Esophagus (tissue), 2 donors: ENCODE measurements around the gene AGAP9. TPM values are rescaled to one million over a fixed set of nuclear protein-coding genes. Genes with fewer than 3 reads are reported as not detected.
A peak's percentile ranks its signal among the peaks of the same experiment; 100 is the strongest.
"Not testable (repeated sequence)": the region's sequence is repeated elsewhere in the genome, so short reads cannot be mapped to it uniquely, and the experiment has no call there.

Experiments
- H3K27ac ChIP-seq, 2 donors: one replicate each; pipeline ENCODE4 v1.5.1; 2013; ENCODE audit warnings: low read depth in 2 of 2, mild to moderate bottlenecking in 2 of 2, inconsistent platforms in 1 of 2, low read length in 1 of 2, moderate library complexity in 1 of 2
- H3K27me3 ChIP-seq, 2 donors: one replicate each; pipeline ENCODE4 v1.6.1; 2013; ENCODE audit warnings: low read length in 2 of 2, control low read depth in 1 of 2, mild to moderate bottlenecking in 1 of 2; ENCODE audit not compliant: insufficient read depth in 2 of 2, control insufficient read depth in 1 of 2
- H3K36me3 ChIP-seq, 2 donors: one replicate each; pipeline ENCODE4 v1.6.1; 2013; ENCODE audit warnings: low read length in 1 of 2; ENCODE audit not compliant: control insufficient read depth in 2 of 2, insufficient read depth in 2 of 2
- H3K4me1 ChIP-seq, 2 donors: one replicate each; pipeline ENCODE4 v1.6.1; 2013; ENCODE audit warnings: low read length in 1 of 2; ENCODE audit not compliant: control insufficient read depth in 2 of 2, insufficient read depth in 2 of 2
- H3K4me3 ChIP-seq, 2 donors: one replicate each; pipeline ENCODE4 v1.5.1; 2013; ENCODE audit warnings: low read length in 2 of 2, mild to moderate bottlenecking in 2 of 2, low read depth in 1 of 2, moderate library complexity in 1 of 2
- H3K9me3 ChIP-seq, 2 donors: one replicate each; pipeline ENCODE4 v1.6.1; 2013; ENCODE audit warnings: mild to moderate bottlenecking in 2 of 2, low read depth in 1 of 2, low read length in 1 of 2, moderate library complexity in 1 of 2; ENCODE audit not compliant: control insufficient read depth in 2 of 2, insufficient read depth in 1 of 2
- WGBS, 2 donors: extraction: QIAGEN DNeasy Blood & Tissue Kit; methylation state at CpG; one replicate each; pipeline ENCODE4 v1.1.7; 2013; 5-methylcytosine and 5-hydroxymethylcytosine counted together
- polyA plus RNA-seq, 2 donors: library from polyadenylated mRNA; stranded (reverse); fragments of 200-250 nt; gene quantifications; one replicate each; pipeline ENCODE4 v1.2.3, GENCODE V29; 2013
- donor health status: healthy with polysubstance abuse.
- donor health status: Bipolar disorder and iron deficiency.

The AGAP9 gene
- polyA plus RNA-seq, 2 donors, result 3.7 to 19.8 TPM

DNA sequence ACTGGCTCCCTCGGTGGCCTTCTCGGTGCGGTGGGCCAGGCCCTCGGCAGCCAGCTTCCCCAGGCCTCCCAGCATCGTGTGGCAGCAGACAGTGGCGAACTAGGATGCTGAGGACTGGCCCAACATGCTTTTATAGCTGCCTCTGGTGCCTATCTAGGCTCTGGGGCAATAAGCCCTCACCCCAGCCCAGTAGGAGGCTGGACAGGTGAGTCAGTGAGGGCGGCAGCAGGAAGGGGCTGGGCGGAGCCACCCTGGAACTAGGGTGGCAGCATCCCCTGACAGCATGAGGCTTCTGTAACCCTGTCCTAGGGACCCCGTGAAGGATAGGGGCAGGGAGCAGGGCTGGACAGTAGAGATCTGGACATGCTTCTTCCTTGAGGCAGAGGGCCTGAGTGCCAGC lies 31.8 kb downstream of the AGAP9 start, which contains the start of gene FAM25G:
Gene FAM25G (minus strand): TSS at position 101 of the 400 bp plus-strand sequence. CDS start 26 bp downstream, at position 75.
- H3K4me3 ChIP-seq, H3K4me1 ChIP-seq, H3K9me3 ChIP-seq, H3K27me3 ChIP-seq, H3K36me3 ChIP-seq, H3K27ac ChIP-seq: not testable (repeated sequence)
- 82% methylated on average over 6 of the region's 9 CpGs; no CpG with 5 or more reads in 1 of the 2 donors for WGBS, 2 donors

DNA sequence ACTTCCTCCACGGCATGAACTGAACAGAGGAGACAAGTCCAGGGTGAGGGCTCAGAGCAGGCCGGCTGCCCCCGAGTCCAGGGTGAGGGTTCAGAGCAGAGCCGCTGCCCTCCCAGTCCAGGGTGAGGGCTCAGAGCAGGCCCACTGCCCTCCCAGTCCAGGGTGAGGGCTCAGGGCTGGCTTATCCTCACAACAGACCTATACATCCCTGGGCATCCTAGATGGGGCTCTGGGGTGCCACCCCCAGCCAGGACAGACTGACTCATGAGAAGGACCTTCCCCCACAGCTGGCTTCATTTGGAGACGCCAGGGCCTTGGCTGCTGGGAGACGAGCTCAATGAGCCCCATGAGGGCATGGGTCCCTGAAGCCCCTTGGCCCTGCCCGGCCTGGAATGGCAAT lies 33.8 kb downstream of the AGAP9 start:
- H3K9me3 ChIP-seq, H3K4me1 ChIP-seq, H3K36me3 ChIP-seq, H3K4me3 ChIP-seq, H3K27me3 ChIP-seq, H3K27ac ChIP-seq: not testable (repeated sequence)
- 53 to 67% methylated on average over 2 to 3 of the region's 7 CpGs for WGBS, 2 donors

DNA sequence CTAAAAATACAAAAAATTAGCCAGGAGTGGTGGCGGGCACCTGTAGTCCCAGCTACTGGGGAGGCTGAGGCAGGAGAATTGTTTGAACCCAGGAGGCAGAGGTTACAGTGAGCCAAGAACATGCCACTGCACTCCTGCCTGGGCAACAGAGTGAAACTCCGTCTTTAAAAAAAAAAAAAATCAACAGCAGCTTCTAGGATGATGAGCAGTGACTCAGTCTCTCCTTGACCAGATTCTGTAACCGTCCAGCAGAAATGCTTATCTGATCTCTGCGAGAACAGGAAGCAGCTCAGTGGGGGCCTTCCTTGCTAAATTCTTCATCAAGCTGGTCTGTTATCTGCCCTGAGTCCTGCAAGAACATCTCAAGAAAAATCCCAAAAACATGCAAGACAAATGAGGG lies 37.5 kb downstream of the AGAP9 start:
- not testable (repeated sequence) for H3K4me3 ChIP-seq, H3K9me3 ChIP-seq, H3K4me1 ChIP-seq, H3K27ac ChIP-seq, H3K36me3 ChIP-seq, H3K27me3 ChIP-seq
- WGBS, 2 donors, result 44 to 58% methylated on average over 2 of the region's 4 CpGs

DNA sequence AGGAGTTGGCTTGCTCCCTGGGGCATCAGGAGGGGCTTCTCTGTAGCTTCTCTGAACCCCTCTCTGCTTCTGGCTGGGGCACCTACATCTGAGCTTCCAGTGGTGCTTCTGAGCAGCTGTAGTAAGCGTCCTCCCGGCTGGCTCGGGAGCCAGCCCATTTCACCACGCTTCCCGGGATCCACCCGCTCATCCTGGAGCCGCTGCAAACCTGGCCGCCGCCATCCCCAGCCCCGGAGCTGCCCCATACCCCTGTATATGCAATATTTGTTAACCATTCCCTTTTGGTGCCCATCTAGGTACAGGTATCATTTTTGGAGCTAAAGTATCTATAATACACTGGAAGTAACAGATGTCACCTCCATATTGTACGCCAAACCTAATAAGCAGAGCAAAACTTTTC lies 38.7 kb downstream of the AGAP9 start:
- not testable (repeated sequence) for H3K27me3 ChIP-seq, H3K4me1 ChIP-seq, H3K9me3 ChIP-seq, H3K36me3 ChIP-seq, H3K4me3 ChIP-seq, H3K27ac ChIP-seq
- WGBS, 2 donors, result 90 to 91% methylated on average over 11 of the region's 11 CpGs

DNA sequence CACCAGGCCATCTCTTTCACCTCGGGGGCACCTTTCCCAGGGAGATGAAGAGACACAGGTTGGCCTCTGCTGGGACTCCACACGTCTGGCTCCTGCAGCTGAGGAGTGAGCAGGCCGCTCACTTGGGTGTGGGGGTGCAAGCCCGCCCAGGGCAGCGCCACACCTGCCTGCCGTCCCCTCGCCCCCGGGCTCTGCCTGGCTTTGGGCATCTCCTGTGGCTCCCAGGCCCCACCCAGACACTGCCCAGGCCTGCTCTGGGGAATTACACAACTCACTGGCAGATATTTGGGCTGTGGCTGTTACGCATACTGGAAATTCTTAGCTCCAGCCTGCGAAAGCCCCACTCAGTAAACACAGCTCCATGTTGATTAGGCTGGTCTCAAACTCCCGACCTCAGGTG lies 39.5 kb downstream of the AGAP9 start, which contains the start of gene ANXA8:
Gene ANXA8 (minus strand): TSS at position 193 of the 400 bp plus-strand sequence. CDS start 182 bp downstream, at position 11.
- not testable (repeated sequence) for H3K27me3 ChIP-seq, H3K4me1 ChIP-seq, H3K9me3 ChIP-seq, H3K36me3 ChIP-seq
- 58% methylated on average over 8 of the region's 11 CpGs for WGBS, 2 donors
- Histone ChIP-seq H3K27ac (peak within 1 kb of the TSS; percentile 18 to 74), H3K4me3 (peak within 1 kb of the TSS; percentile 20 to 26)

DNA sequence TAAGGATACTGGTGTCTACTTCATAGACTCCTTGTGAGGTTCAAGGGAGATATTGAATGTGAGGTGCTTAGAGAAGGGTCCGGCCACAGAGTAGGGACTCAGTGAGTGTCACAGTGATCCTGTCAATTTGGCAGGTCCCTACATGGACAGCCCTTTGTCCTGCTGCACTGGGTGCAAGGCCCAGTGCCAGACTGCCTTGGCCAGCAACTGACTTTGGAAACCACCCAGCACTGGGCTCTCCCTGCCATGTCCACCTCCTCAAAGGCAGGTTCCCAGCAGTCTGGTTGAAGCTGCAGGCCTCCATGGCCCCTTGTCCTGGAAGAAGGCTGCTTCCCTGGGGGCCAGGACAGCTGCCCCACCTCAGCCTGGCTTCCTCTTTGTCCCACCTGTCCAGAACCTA lies 41.1 kb downstream of the AGAP9 start:
- H3K4me3 ChIP-seq, H3K36me3 ChIP-seq, H3K27me3 ChIP-seq, H3K9me3 ChIP-seq, H3K4me1 ChIP-seq, H3K27ac ChIP-seq: not testable (repeated sequence)
- WGBS, 2 donors, result no CpG with 5 or more reads among the region's 1 CpG

DNA sequence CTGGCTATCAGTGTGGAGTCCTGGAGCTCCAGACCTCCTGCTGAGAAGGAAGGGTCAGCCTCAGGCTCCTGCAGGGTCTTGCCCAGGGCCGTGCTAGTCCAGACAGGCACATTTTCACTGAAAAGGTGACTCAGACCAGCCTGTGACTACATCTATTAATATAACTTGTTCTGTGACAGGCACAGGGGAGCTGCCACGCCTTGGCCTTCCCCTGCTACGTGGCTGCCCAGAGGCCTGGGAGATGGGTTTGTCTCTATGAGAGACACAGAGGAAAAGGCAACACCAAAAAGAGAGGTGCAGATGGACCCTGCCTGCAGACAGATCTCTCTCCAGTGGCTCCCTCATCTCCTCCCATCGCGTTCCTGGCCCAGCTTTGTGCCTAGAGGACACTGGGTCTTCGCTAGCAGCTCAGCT lies 41.7 kb downstream of the AGAP9 start:
- H3K27ac ChIP-seq, result peak overlapping the region; percentile 21 to 81
- H3K36me3 ChIP-seq, H3K4me1 ChIP-seq, H3K9me3 ChIP-seq, H3K4me3 ChIP-seq, H3K27me3 ChIP-seq: not testable (repeated sequence)
- 44 to 67% methylated on average over 5 of the region's 6 CpGs for WGBS, 2 donors

DNA sequence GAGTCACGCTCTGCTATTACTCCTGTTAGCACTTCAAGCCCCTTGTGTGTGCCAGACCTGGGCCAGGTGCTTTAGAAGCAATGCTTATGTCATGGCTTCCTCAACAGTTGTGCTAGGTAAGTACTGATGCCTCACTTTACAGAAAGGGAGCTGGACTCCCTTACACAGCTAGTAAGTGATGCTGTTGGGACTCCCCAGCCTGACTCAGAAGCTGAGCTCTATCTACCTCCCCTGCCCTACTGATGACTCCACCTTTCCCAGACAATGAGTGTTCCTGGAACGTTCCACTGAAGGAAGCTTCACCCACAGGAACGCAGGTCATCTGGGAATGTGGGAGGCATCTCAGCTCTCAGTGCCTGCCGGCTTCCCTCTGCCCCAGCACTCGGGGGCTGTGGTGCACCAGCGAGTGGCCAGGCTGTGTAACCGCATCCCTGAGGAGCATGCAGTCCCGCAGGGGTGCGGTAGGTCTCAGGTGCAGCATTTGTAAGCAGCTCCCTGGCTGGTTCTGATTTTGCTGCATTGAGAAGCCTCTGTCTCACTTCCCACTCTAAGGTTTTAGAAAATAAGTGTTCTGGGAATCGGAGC lies 42.2 kb downstream of the AGAP9 start:
- H3K27me3 ChIP-seq, H3K4me1 ChIP-seq, H3K4me3 ChIP-seq, H3K9me3 ChIP-seq, H3K36me3 ChIP-seq: not testable (repeated sequence)
- WGBS, 2 donors, result 42 to 54% methylated on average over 5 to 8 of the region's 10 CpGs
- H3K27ac ChIP-seq, result peak overlapping the region in 1 of 2 donors; percentile 31

DNA sequence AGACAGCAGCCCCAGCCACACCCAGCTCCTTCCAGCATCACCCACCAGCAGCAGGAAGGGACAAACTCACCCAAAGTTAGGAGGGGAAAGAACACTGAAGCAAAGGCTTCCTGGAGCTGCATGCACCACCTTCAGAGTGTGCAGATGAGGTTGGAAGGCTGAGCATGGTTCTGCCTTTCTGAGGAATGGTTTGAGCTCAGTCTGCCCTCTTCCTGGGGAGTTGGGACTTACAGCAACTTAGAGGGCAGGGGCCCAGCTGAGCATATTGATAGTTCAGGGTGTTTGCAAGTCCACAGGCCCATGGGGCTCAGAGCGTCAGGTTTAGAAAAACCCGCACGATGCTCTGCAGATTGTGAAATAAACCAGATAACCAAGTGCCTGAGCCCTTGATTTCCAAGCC lies 43.3 kb downstream of the AGAP9 start:
- not testable (repeated sequence) for H3K27ac ChIP-seq, H3K36me3 ChIP-seq, H3K4me3 ChIP-seq, H3K4me1 ChIP-seq, H3K27me3 ChIP-seq, H3K9me3 ChIP-seq
- 60% methylated on average over 1 of the region's 3 CpGs; no CpG with 5 or more reads in 1 of the 2 donors for WGBS, 2 donors

DNA sequence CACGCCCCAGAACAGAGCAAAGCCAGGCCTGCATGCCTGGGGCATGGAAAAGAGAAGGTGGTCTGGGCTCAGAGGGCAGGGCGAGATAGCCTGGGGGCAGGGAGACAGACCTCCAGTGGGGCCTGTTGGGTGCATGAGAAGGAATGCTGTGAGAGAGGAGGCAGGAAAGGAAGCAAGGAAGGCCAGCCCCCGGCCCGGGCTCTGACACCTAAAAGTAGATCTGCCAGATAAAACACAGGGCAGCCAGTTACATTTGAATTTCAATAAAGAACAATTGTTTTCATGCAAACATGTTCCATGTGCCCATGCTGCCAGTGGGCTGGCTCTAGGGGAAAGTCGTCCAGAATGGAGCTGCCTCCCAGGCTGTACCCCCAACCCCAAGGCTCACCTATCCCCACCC lies 45.3 kb downstream of the AGAP9 start:
- H3K36me3 ChIP-seq, H3K4me3 ChIP-seq, H3K4me1 ChIP-seq, H3K27ac ChIP-seq, H3K9me3 ChIP-seq, H3K27me3 ChIP-seq: not testable (repeated sequence)
- 45 to 78% methylated on average over 3 of the region's 5 CpGs for WGBS, 2 donors
